ENCODE data around the gene PLVAP. TPM values are rescaled to one million over a fixed set of nuclear protein-coding genes. Genes with fewer than 3 reads are reported as not detected.
"Not testable (repeated sequence)": the region's sequence is repeated elsewhere in the genome, so short reads cannot be mapped to it uniquely, and the experiment has no call there.

The PLVAP gene
- total and polyA plus RNA-seq, 7 donors = 6.5 to 46.0 (median 16.2) TPM

DNA sequence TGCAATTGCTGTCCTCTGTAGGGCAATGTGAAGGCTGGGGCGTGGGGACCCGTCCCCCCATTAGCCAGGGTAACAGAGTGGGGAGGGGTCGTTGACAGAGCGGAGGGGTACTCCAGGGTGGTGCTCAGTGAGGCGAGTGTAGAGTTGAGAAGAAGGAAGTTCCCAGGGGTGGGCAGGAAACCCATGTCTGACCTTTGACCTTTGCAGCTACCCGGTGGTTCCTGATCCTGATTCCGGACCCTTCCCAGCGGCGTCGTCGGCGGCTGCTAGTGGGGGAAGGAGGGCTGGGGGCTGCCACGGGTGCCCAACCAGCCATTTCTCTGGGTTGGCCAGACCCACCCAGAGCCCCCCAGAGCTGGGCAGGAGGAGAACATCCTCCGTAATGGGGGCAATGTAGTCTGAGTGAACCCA lies 2.1 kb upstream of the PLVAP start:
- Histone ChIP-seq H3K27me3 (ENCODE audit: insufficient read depth in 3 of 3, low read length in 2 of 3) (no peaks in the 10 kb centered on the region), H3K9me3 (no peaks in the 10 kb centered on the region), H3K27ac (peak overlapping the region; percentile 30), H3K4me3 (no peak overlapping the region), H3K36me3 (ENCODE audit: insufficient read depth in 1 of 2, low read depth in 1 of 2) (no peaks in the 10 kb centered on the region), H3K4me1 (peaks cover 42% of the 10 kb centered on the region)
- intact Hi-C loops (cut with DNase I) = no loop called here
- DNase-seq (no peak), ATAC-seq (no peak)
- WGBS, 3 donors = 41 to 54% (median 43%) methylated on average over 14 of the region's 14 CpGs
- TF ChIP-seq, protein P1, sequence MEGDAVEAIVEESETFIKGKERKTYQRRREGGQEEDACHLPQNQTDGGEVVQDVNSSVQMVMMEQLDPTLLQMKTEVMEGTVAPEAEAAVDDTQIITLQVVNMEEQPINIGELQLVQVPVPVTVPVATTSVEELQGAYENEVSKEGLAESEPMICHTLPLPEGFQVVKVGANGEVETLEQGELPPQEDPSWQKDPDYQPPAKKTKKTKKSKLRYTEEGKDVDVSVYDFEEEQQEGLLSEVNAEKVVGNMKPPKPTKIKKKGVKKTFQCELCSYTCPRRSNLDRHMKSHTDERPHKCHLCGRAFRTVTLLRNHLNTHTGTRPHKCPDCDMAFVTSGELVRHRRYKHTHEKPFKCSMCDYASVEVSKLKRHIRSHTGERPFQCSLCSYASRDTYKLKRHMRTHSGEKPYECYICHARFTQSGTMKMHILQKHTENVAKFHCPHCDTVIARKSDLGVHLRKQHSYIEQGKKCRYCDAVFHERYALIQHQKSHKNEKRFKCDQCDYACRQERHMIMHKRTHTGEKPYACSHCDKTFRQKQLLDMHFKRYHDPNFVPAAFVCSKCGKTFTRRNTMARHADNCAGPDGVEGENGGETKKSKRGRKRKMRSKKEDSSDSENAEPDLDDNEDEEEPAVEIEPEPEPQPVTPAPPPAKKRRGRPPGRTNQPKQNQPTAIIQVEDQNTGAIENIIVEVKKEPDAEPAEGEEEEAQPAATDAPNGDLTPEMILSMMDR (IDR thresholded peaks at IDR 0.05) = no peak

DNA sequence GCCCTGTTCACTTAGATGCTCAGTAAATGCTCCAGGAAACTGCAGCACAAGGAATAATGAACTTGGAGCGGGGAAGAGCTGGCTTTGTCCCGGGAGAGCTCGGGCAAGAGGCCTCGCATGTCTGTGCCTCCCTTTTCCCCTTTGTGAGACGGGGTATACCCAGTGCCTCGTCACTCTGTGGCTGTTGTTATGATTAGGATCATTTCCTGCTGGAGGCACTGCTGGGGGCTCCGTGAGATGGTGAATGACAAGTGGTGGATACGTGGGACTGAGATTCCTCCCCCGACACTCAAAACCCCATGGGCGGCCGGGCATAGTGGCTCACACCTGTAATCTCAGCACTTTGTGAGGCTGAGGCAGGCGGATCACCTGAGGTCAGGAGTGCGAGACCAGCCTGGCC lies 1.1 kb upstream of the PLVAP start:
- 74 to 78% (median 77%) methylated on average over 13 of the region's 13 CpGs for WGBS, 3 donors
- DNase-seq (no peak), ATAC-seq (no peak)
- Histone ChIP-seq H3K27me3 (ENCODE audit: insufficient read depth in 3 of 3, low read length in 2 of 3) (no peaks in the 10 kb centered on the region), H3K36me3 (ENCODE audit: insufficient read depth in 1 of 2, low read depth in 1 of 2) (no peaks in the 10 kb centered on the region), H3K27ac (no peak overlapping the region), H3K4me1 (peaks cover 47% of the 10 kb centered on the region), H3K4me3 (no peak overlapping the region), H3K9me3 (no peaks in the 10 kb centered on the region)
- intact Hi-C loops (cut with DNase I) = no loop called here
- TF ChIP-seq, protein P1 (IDR thresholded peaks at IDR 0.05) = no peak

DNA sequence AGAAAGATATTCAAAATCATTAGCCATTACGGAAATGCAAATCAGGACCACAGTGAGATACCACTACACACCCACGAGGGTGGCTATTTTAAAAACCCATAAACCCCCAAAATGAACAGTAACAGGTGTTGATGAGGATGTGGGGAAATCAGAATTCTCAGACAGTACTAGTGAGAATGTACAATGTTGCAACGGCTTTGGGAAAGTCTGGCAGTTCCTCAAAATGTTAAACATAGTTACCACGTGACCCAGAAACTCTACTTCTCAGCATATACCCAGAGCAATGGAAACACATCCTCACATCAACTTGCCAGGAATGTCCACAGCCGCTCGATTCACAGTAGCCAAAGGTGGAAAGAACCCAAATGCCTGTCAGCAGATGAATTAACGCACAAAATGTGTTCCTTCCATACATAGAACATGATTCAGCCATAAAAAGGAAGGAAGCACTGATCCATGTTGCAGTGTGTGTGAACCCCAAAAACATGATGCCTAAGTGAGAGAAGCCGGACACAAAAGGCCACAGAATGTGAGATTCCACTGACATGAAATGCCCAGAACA lies 7.0 kb downstream of the PLVAP start:
- DNase-seq (peak in 1 of 2 donors; percentile 75), ATAC-seq (peak; percentile 95 to 96 (median 95))

DNA sequence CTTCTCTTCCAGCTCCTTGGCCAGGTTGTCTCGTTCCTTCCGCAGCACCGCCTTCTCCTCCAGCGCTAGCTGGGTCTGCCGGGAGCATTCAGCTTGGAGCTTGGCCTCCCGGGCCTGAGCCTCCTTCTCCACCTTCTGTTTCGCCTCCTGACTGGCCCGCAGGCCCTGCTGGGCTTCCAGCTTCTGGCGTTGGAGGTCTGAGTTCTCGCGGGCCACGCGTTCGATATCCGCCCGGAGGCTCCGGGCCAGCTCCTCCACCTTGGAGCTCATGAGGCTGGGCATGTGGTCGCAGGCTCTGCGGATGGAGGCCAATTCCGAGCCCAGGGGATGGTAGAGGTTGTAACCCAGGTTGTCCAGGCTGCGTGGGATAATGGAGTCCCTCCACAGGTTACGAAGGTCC lies 11.8 kb downstream of the PLVAP start:
- 92 to 95% (median 92%) methylated on average over 22 of the region's 22 CpGs for WGBS, 3 donors
- Histone ChIP-seq H3K27ac (no peak overlapping the region), H3K4me1 (peaks cover 6% of the 10 kb centered on the region), H3K4me3 (no peak overlapping the region), H3K27me3 (ENCODE audit: insufficient read depth in 3 of 3, low read length in 2 of 3) (no peaks in the 10 kb centered on the region), H3K9me3 (no peaks in the 10 kb centered on the region), H3K36me3 (ENCODE audit: insufficient read depth in 1 of 2, low read depth in 1 of 2) (no peaks in the 10 kb centered on the region)
- TF ChIP-seq, protein P1 (IDR thresholded peaks at IDR 0.05) = no peak
- no peak for ATAC-seq
- DNase-seq = no peak
- intact Hi-C loops (cut with DNase I) = no loop called here

More for the DNA sequence above, 7.0 kb downstream of the PLVAP start:
- H3K4me1 ChIP-seq = peaks cover 19% of the 10 kb centered on the region
- no peaks in the 10 kb centered on the region for H3K9me3 ChIP-seq
- H3K27ac ChIP-seq = peak overlapping the region; percentile 93
- 14 to 20% (median 15%) methylated on average over 8 of the region's 8 CpGs for WGBS, 3 donors
- intact Hi-C loops (cut with DNase I) = no loop called here
- H3K4me3 ChIP-seq = peak overlapping the region; percentile 59
- no peaks in the 10 kb centered on the region for H3K27me3 ChIP-seq (ENCODE audit: insufficient read depth in 3 of 3, low read length in 2 of 3)
- H3K36me3 ChIP-seq (ENCODE audit: insufficient read depth in 1 of 2, low read depth in 1 of 2) = no peaks in the 10 kb centered on the region
- TF ChIP-seq, protein P1 (IDR thresholded peaks at IDR 0.05) = no peak

DNA sequence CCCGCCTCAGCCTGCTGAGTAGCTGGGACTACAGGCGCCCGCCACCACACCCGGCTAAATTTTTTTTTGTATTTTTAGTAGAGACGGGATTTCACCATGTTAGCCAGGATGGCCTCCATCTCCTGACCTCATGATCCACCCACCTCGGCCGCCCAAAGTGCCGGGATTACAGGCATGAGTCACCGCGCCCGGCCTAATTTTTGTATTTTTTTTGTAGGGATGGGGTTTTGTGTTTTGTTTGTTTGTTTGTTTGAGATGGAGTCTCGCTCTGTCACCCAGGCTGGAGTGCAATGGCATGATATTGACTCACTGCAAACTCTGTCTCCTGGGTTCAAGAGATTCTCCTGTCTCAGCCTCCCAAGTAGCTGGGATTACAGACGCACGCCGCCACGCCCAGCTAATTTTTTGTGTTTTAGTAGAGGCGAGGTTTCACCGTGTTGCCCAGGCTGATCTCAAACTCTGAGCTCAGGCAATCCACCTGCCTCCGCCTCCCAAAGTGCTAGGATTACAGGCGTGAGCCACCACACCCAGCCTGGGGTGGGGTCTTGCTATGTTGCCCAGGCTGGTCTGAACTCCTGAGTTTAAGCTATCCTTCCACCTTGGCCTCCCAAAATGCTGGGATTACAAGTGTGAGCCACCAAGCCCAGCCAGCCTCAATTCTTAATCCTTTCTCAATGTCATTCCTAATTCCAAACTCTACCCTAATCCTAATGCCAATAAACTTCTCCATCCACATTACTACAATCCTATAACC lies 13.1 kb downstream of the PLVAP start:
- H3K27ac ChIP-seq; H3K9me3 ChIP-seq; H3K36me3 ChIP-seq (ENCODE audit: insufficient read depth in 1 of 2, low read depth in 1 of 2); H3K4me3 ChIP-seq; H3K4me1 ChIP-seq; intact Hi-C loops (cut with DNase I); H3K27me3 ChIP-seq (ENCODE audit: insufficient read depth in 3 of 3, low read length in 2 of 3); ATAC-seq; DNase-seq: not testable (repeated sequence)
- 87 to 91% (median 87%) methylated on average over 20 of the region's 20 CpGs for WGBS, 3 donors

Data from psoas muscle (tissue), 8 donors.